Measurements from ENCODE around the gene IPCEF1.

- no peak for TF ChIP-seq CTCF (IDR thresholded peaks at IDR 0.05)
- no peak for TF ChIP-seq TCF7L2 (IDR thresholded peaks at IDR 0.05; ENCODE audit: low read depth, low read length)
Measured at GRCh38 chr6:154373971-154374370, 17.4 kb upstream of the IPCEF1 start.
